ENCODE results near the gene AOPEP.

- TF ChIP-seq RAD21 (IDR thresholded peaks at IDR 0.05; ENCODE audit: low read depth) = no peak
- no peak for TF ChIP-seq MAX (IDR thresholded peaks at IDR 0.05)
- no peak for TF ChIP-seq REST (IDR thresholded peaks at IDR 0.05; ENCODE audit: low read depth)
- no peak for TF ChIP-seq FOXM1 (IDR thresholded peaks at IDR 0.05; ENCODE audit: borderline replicate concordance, low read depth)
- no peak for TF ChIP-seq CEBPB (IDR thresholded peaks at IDR 0.05)
These were observed 268.7 kb downstream of the AOPEP start for GRCh38 chr9:94995048-94995693.
